Stomach (tissue), 9 donors: ENCODE data around the gene SORCS2. TPM values are rescaled to one million over a fixed set of nuclear protein-coding genes. Genes with fewer than 3 reads are reported as not detected.

ENCODE experiments used
- DNase-seq, 2 donors: peaks; one replicate each; pipeline versions ENCODE4 v3.0.0 to v3.0.0-alpha.2; 2013 to 2019
- H3K27ac ChIP-seq, 5 donors: fragments of 200-600 bp in 4 of 5; sonication (generic) in 4 of 5; one replicate each; pipeline ENCODE4 v1.5.1; 2013 to 2019; ENCODE audit warnings: mild to moderate bottlenecking in 1 of 5, moderate library complexity in 1 of 5
- H3K27me3 ChIP-seq, 3 donors: fragments of 200-600 bp; sonication (generic); one replicate each; pipeline ENCODE4 v1.5.1; 2017 to 2019; ENCODE audit warnings: mixed run types in 1 of 3
- H3K36me3 ChIP-seq, 4 donors: fragments of 200-600 bp; sonication (generic); 1 replicate in 3 of 4; 2 replicates in 1 of 4; pipeline ENCODE4 v1.5.1; 2016 to 2019
- H3K4me1 ChIP-seq, 4 donors: fragments of 200-600 bp; sonication (generic); one replicate each; pipeline ENCODE4 v1.5.1; 2016 to 2019
- H3K4me3 ChIP-seq, 4 donors: fragments of 200-600 bp; sonication (generic) in 3 of 4; one replicate each; pipeline ENCODE4 v1.5.1; 2016 to 2019; ENCODE audit warnings: mild to moderate bottlenecking in 1 of 4
- H3K9me3 ChIP-seq, 4 donors: fragments of 200-600 bp; sonication (generic); one replicate each; pipeline ENCODE4 v1.5.1; 2016 to 2019
- CTCF ChIP-seq, 7 experiments: fragments of 450-650 bp in 4 of 7; fragments of 200-600 bp in 3 of 7; sonication (generic) in 3 of 7; IDR thresholded peaks; one replicate each; pipeline ENCODE4 v1.5.1; 2016 to 2019; ENCODE audit warnings: antibody characterized with exemption in 7 of 7, control low read depth in 2 of 7, mild to moderate bottlenecking in 1 of 7
- EP300 ChIP-seq: sonication (generic); formaldehyde crosslinking; IDR thresholded peaks from one replicate; pipeline ENCODE4 v1.6.1; 2017; ENCODE audit warnings: antibody characterized with exemption
- POLR2A ChIP-seq, 4 donors: fragments of 450-650 bp; IDR thresholded peaks; one replicate each; pipeline ENCODE4 v1.6.1; 2016; ENCODE audit warnings: antibody characterized with exemption in 4 of 4, control low read depth in 2 of 4, mild to moderate bottlenecking in 1 of 4, moderate library complexity in 1 of 4
- POLR2AphosphoS5 ChIP-seq, 3 donors: sonication (generic); formaldehyde crosslinking; IDR thresholded peaks; one replicate each; pipeline ENCODE4 v1.6.1; 2016; ENCODE audit warnings: antibody characterized with exemption in 3 of 3
- WGBS, 5 donors: extraction: QIAGEN DNeasy Blood & Tissue Kit in 3 of 5; methylation state at CpG; one replicate each; pipeline versions ENCODE4 v1.1.5 to v1.1.7; 2013 to 2018; 5-methylcytosine and 5-hydroxymethylcytosine counted together
- intact Hi-C: fragments of 100-400 bp; cut with DNase I; formaldehyde crosslinking; loops from one replicate; pipeline ENCODE4 v1.15.1; 2023; ENCODE audit warnings: low total_unique reads
- polyA plus RNA-seq, 3 donors: library from polyadenylated mRNA; stranded (reverse); fragments of 200-250 nt; gene quantifications; one replicate each; pipeline ENCODE4 v1.2.3, GENCODE V29; 2013
- total RNA-seq, 5 donors: library from RNA; depleted of rRNA; stranded (reverse); fragments of >200 nt; gene quantifications; one replicate each; pipeline versions ENCODE4 v1.1.0 to v1.2.3, GENCODE V29; 2014 to 2016
- donor health status: healthy with polysubstance abuse.
- donor health status: Bipolar disorder and iron deficiency.
- donor health status: healthy.

SORCS2 gene
- total and polyA plus RNA-seq, 8 donors: under 0.01 to 13.0 (median 0.50) TPM; not detected in 1

GRCh38 chr4:7418131-7418943, 226.0 kb downstream of the SORCS2 start:
- H3K9me3 ChIP-seq: peaks cover 0 to 7% (median 0%) of the 10 kb centered on the region in 4 donors
- H3K36me3 ChIP-seq: no peaks in the 10 kb centered on the region
- no peaks in the 10 kb centered on the region for H3K4me1 ChIP-seq
- 84 to 89% (median 86%) methylated on average over 15 of the region's 15 CpGs for WGBS, 5 donors
- peak in 1 of 2 donors; percentile 14 for DNase-seq
- H3K4me3 ChIP-seq: no peak overlapping the region
- no peak overlapping the region for H3K27ac ChIP-seq
- intact Hi-C loops: no loop called here
- H3K27me3 ChIP-seq: peaks cover 0 to 9% (median 0%) of the 10 kb centered on the region in 3 donors
- TF ChIP-seq POLR2A (IDR thresholded peaks at IDR 0.05) (no peak), EP300 (no peak), CTCF (IDR thresholded peaks at IDR 0.05) (no peak), POLR2AphosphoS5 (IDR thresholded peaks at IDR 0.05) (no peak)

GRCh38 chr4:7419961-7420660, 227.8 kb downstream of the SORCS2 start:
- peak in 1 of 2 donors; percentile 4 for DNase-seq
- H3K4me3 ChIP-seq: no peak overlapping the region
- H3K4me1 ChIP-seq: no peaks in the 10 kb centered on the region
- H3K27ac ChIP-seq: no peak overlapping the region
- no peaks in the 10 kb centered on the region for H3K36me3 ChIP-seq
- peaks cover 0 to 7% (median 0%) of the 10 kb centered on the region in 4 donors for H3K9me3 ChIP-seq
- no peaks in the 10 kb centered on the region for H3K27me3 ChIP-seq
- TF ChIP-seq POLR2AphosphoS5 (IDR thresholded peaks at IDR 0.05): no peak
- no peak for TF ChIP-seq CTCF (IDR thresholded peaks at IDR 0.05)
- no peak for TF ChIP-seq EP300
- TF ChIP-seq POLR2A (IDR thresholded peaks at IDR 0.05): no peak
- intact Hi-C loops: no loop called here
- 43 to 83% (median 50%) methylated on average over 3 to 4 of the region's 4 CpGs for WGBS, 5 donors

GRCh38 chr4:7420661-7421040, 228.3 kb downstream of the SORCS2 start:
- H3K27me3 ChIP-seq: no peaks in the 10 kb centered on the region
- DNase-seq: peak in 1 of 2 donors; percentile 24
- TF ChIP-seq POLR2AphosphoS5 (IDR thresholded peaks at IDR 0.05) (no peak), CTCF (IDR thresholded peaks at IDR 0.05) (no peak)
- WGBS, 5 donors: 70 to 86% (median 80%) methylated on average over 13 to 14 of the region's 14 CpGs
- no peaks in the 10 kb centered on the region for H3K36me3 ChIP-seq
- H3K9me3 ChIP-seq: peaks cover 0 to 7% (median 0%) of the 10 kb centered on the region in 4 donors
- no peaks in the 10 kb centered on the region for H3K4me1 ChIP-seq
- no peak overlapping the region for H3K27ac ChIP-seq
- no peak overlapping the region for H3K4me3 ChIP-seq
- intact Hi-C loops: no loop called here

- H3K36me3 ChIP-seq: no peaks in the 10 kb centered on the region
- 81 to 88% (median 85%) methylated on average over 21 to 24 of the region's 24 CpGs for WGBS, 5 donors
- DNase-seq: peak in 1 of 2 donors; percentile 24
- no peak overlapping the region for H3K27ac ChIP-seq
- peaks cover 0 to 7% (median 0%) of the 10 kb centered on the region in 4 donors for H3K9me3 ChIP-seq
- no peak for TF ChIP-seq CTCF (IDR thresholded peaks at IDR 0.05)
- TF ChIP-seq POLR2A (IDR thresholded peaks at IDR 0.05): no peak
- no peak for TF ChIP-seq POLR2AphosphoS5 (IDR thresholded peaks at IDR 0.05)
- TF ChIP-seq EP300: no peak
- H3K4me1 ChIP-seq: no peaks in the 10 kb centered on the region
- intact Hi-C loops: no loop called here
- no peak overlapping the region for H3K4me3 ChIP-seq
- H3K27me3 ChIP-seq: no peaks in the 10 kb centered on the region
Observed at GRCh38 chr4:7421356-7422150, 229.2 kb downstream of the SORCS2 start.
